Measurements from ENCODE around the gene NCOA4.
A peak's percentile ranks its signal among the peaks of the same experiment; 100 is the strongest.

The NCOA4 gene

GRCh38 chr10:46035923-46036849 lies 5.8 kb upstream of the NCOA4 start:
- no peak for TF ChIP-seq CTCF (IDR thresholded peaks at IDR 0.05; ENCODE audit: insufficient read depth, low read length, poor library complexity, severe bottlenecking)
- Histone ChIP-seq H3K36me3 (ENCODE audit: control insufficient read depth, insufficient read depth, low read length) (no peaks in the 10 kb centered on the region), H3K4me3 (replicated peaks; ENCODE audit: low read depth, low read length) (no peak overlapping the region), H3K27me3 (replicated peaks; ENCODE audit: control insufficient read depth, insufficient read depth, low read length) (no peaks in the 10 kb centered on the region)
- DNase-seq (ENCODE audit: extremely low read depth, insufficient read length) = no peak

GRCh38 chr10:46033602-46034011 lies 3.2 kb upstream of the NCOA4 start:
- DNase-seq (ENCODE audit: extremely low read depth, insufficient read length) = no peak
- Histone ChIP-seq H3K36me3 (ENCODE audit: control insufficient read depth, insufficient read depth, low read length) (no peaks in the 10 kb centered on the region), H3K27me3 (replicated peaks; ENCODE audit: control insufficient read depth, insufficient read depth, low read length) (no peaks in the 10 kb centered on the region), H3K4me3 (replicated peaks; ENCODE audit: low read depth, low read length) (no peak overlapping the region)
- no peak for TF ChIP-seq CTCF (IDR thresholded peaks at IDR 0.05; ENCODE audit: insufficient read depth, low read length, poor library complexity, severe bottlenecking)

GRCh38 chr10:46031648-46032532 lies 1.5 kb upstream of the NCOA4 start:
- H3K4me3 ChIP-seq (replicated peaks; ENCODE audit: low read depth, low read length) = no peak overlapping the region
- H3K27me3 ChIP-seq (replicated peaks; ENCODE audit: control insufficient read depth, insufficient read depth, low read length) = no peaks in the 10 kb centered on the region
- no peak for DNase-seq (ENCODE audit: extremely low read depth, insufficient read length)
- H3K36me3 ChIP-seq (ENCODE audit: control insufficient read depth, insufficient read depth, low read length) = no peaks in the 10 kb centered on the region
- no peak for TF ChIP-seq CTCF (IDR thresholded peaks at IDR 0.05; ENCODE audit: insufficient read depth, low read length, poor library complexity, severe bottlenecking)

GRCh38 chr10:46029461-46030030 lies 877 bp downstream of the NCOA4 start:
- no peaks in the 10 kb centered on the region; the same call in none of the 2 replicates for H3K36me3 ChIP-seq (ENCODE audit: control insufficient read depth, insufficient read depth, low read length)
- H3K4me3 ChIP-seq (replicated peaks; ENCODE audit: low read depth, low read length) = peak overlapping the region; percentile 78
- no peak for DNase-seq (ENCODE audit: extremely low read depth, insufficient read length)
- no peak for TF ChIP-seq CTCF (IDR thresholded peaks at IDR 0.05; ENCODE audit: insufficient read depth, low read length, poor library complexity, severe bottlenecking)
- no peaks in the 10 kb centered on the region for H3K27me3 ChIP-seq (replicated peaks; ENCODE audit: control insufficient read depth, insufficient read depth, low read length)

GRCh38 chr10:46028584-46029460 lies 1.6 kb downstream of the NCOA4 start:
- H3K4me3 ChIP-seq (replicated peaks; ENCODE audit: low read depth, low read length) = peak overlapping the region; percentile 78
- TF ChIP-seq CTCF (IDR thresholded peaks at IDR 0.05; ENCODE audit: insufficient read depth, low read length, poor library complexity, severe bottlenecking) = peak; percentile 72
- no peaks in the 10 kb centered on the region; the same call in none of the 2 replicates for H3K36me3 ChIP-seq (ENCODE audit: control insufficient read depth, insufficient read depth, low read length)
- DNase-seq (ENCODE audit: extremely low read depth, insufficient read length) = peak; percentile 23
- no peaks in the 10 kb centered on the region for H3K27me3 ChIP-seq (replicated peaks; ENCODE audit: control insufficient read depth, insufficient read depth, low read length)

Measured in GM06990 (cell line).